HL-60 (cell line): ENCODE data around the gene SLC3A2.

Experiments used
- DNase-seq, 2 experiments: peaks; one replicate each; pipeline ENCODE4 v3.0.0-alpha.2; 2010 to 2020; ENCODE audit warnings: low read depth in 1 of 2, low spot score in 1 of 2
- H3K27ac ChIP-seq: fragments of 250-450 bp; sonication (Bioruptor Pico); replicated peaks from 2 replicates; pipeline ENCODE4 v1.5.1; 2020; ENCODE audit warnings: mild to moderate bottlenecking, moderate library complexity
- H3K27me3 ChIP-seq: fragments of 250-450 bp; sonication (Bioruptor Pico); 2 replicates; pipeline ENCODE4 v1.5.1; 2021; ENCODE audit warnings: mild to moderate bottlenecking, moderate library complexity; ENCODE audit not compliant: insufficient read depth, poor library complexity, severe bottlenecking
- H3K4me3 ChIP-seq: replicated peaks from 2 replicates; pipeline ENCODE4 v1.5.1; 2011; ENCODE audit warnings: mild to moderate bottlenecking, control low read depth, low read length; ENCODE audit not compliant: insufficient read depth
- CTCF ChIP-seq: IDR thresholded peaks from one replicate; pipeline ENCODE4 v1.5.1; 2011; ENCODE audit warnings: low read length, control low read depth, inconsistent platforms; ENCODE audit not compliant: insufficient read depth
- GABPA ChIP-seq: IDR thresholded peaks from 2 replicates; pipeline ENCODE4 v1.6.1; 2012; ENCODE audit warnings: low read depth
- POLR2AphosphoS5 ChIP-seq: IDR thresholded peaks from 2 replicates; pipeline ENCODE4 v1.6.1; 2012; ENCODE audit warnings: low read depth
- REST ChIP-seq: IDR thresholded peaks from 2 replicates; pipeline ENCODE4 v1.6.1; 2012; ENCODE audit warnings: low read depth; ENCODE audit not compliant: insufficient replicate concordance
- SPI1 ChIP-seq: IDR thresholded peaks from 2 replicates; pipeline ENCODE4 v1.6.1; 2012; ENCODE audit warnings: low read depth, mild to moderate bottlenecking, borderline replicate concordance

SLC3A2 gene

DNA sequence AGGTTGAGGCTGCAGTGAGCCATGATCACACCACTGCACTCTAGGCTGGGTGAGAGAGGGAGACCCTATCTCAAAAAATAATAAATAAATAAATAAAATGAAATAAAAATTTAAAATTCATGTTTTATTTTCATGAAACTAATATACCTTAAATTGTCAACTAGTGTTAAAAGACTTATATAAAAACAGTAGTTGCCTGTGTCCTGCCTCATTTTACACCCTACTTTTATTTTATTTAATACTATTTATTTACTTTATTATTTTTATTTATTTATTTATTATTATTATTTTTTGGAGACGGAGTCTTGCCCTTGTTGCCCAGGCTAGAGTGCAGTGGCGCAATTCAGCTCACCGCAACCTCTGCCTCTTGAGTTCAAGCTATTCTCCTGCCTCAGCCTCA lies 36.5 kb upstream of the SLC3A2 start:
- no peak for DNase-seq
- Histone ChIP-seq H3K4me3 (no peak overlapping the region), H3K27me3 (no peaks in the 10 kb centered on the region), H3K27ac (no peak overlapping the region)
- TF ChIP-seq REST: no peak
- TF ChIP-seq SPI1: no peak
- no peak for TF ChIP-seq POLR2AphosphoS5
- no peak for TF ChIP-seq CTCF
- TF ChIP-seq GABPA: no peak

GRCh38 chr11:62846177-62846576 lies 34.5 kb upstream of the SLC3A2 start:
- DNase-seq: no peak
- Histone ChIP-seq H3K27ac (no peak overlapping the region), H3K4me3 (no peak overlapping the region), H3K27me3 (no peaks in the 10 kb centered on the region)
- TF ChIP-seq REST: no peak
- no peak for TF ChIP-seq CTCF
- TF ChIP-seq SPI1: no peak
- no peak for TF ChIP-seq POLR2AphosphoS5
- TF ChIP-seq GABPA: no peak

DNA sequence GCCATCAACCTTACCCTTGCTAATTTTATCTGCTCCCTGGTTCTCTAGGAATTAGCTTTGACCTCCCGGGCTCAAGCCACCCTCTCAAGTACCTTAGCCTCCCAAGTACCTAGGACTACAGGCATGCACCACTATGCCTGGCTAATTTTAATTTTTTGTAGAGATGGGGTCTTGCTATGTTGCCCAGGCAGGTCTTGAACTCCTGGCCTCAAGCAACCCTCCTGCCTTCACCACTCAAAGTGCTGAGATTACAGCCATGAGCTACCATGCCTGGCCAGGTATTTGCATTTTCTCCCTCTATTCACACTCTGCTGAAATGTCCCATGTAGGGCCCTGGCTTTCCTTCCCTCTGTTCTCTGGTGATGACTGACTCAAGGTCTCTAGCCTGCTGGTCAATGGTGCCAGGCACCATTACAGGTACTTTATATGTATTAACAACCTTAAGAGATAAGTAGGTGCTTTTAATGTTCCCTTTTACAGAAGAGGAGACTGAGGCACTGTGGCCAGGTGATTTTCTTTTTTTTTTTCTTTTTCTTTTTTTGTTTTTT lies 32.9 kb upstream of the SLC3A2 start:
- H3K4me3 ChIP-seq: no peak overlapping the region
- H3K27ac ChIP-seq: no peak overlapping the region
- TF ChIP-seq POLR2AphosphoS5 (no peak), REST (no peak), GABPA (no peak), CTCF (no peak), SPI1 (no peak)
- H3K27me3 ChIP-seq: no peaks in the 10 kb centered on the region
- DNase-seq: no peak
